Activated CD8-positive, alpha-beta memory T cell treated with anti-CD3 and anti-CD28 coated beads for 36 hours (primary cell): ENCODE data around the gene PPP1R15B. TPM values are rescaled to one million over a fixed set of nuclear protein-coding genes. Genes with fewer than 3 reads are reported as not detected.

ENCODE experiments used
- CTCF ChIA-PET: fragments of 350-600 bp; sonication (Branson Sonifier 250); formaldehyde crosslinking; loops from one replicate; lab custom pipeline; 2021; ENCODE audit warnings: antibody characterized with exemption; lab: Charles Lee
- POLR2A ChIA-PET: fragments of 350-600 bp; sonication (Branson Sonifier 250); formaldehyde crosslinking; loops from one replicate; lab custom pipeline; 2021; ENCODE audit warnings: antibody characterized with exemption; lab: Charles Lee
- total RNA-seq, 2 experiments: library from RNA; stranded (reverse); gene quantifications; one replicate each; pipeline ENCODE4 v1.2.3, GENCODE V29; 2021

PPP1R15B gene
- total RNA-seq, result 10 to 100 TPM; 72.8 to 75.8 TPM

DNA sequence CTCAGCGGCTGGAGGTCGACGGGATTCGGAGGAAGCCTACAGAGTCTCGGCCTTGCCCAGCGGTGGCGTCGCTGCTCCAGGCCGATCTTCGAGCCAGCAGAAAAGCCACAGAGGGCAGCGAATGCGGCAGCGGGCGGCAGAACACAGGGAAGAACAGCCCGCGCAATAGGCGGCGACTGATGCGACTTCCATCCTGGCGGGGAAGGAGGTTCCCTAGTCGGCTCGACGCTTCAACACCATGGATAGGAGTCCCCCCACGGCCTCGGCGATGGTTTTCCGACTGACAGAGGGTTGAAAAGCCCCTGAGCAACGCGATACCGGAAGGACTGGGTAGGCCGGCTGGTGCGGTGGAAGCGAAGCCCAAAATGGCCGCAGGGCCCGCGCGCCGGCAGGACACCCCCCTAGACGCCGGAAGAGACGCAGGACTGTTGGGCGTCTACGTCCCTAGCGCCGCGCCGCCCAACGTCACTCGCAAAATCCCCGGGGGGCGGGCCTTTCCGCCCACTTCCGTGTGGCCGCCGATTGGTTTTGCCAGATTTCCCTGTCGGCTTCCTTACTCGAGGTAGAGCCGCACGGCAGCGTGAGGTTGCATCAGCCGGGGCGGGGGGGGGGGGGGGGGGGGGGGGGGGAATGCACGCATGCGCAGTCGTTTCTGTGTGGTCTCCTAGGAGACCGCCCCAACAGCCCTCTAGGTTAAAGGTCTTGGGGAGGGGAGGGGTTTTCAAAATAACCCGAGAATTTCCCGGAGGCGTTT lies at the start of gene PPP1R15B:
PPP1R15B (minus strand) TSS at position 367 of the 754 bp plus-strand sequence. CDS start 406 bp downstream, outside the sequence.
- POLR2A ChIA-PET, result no interaction called here
- CTCF ChIA-PET, result interaction anchor here (1.0 to 4.9 kb wide), 3 partner anchors 13 to 82 kb away, joined by 3 to 24 read pairs (median 3); no protein-coding TSS in a partner anchor

DNA sequence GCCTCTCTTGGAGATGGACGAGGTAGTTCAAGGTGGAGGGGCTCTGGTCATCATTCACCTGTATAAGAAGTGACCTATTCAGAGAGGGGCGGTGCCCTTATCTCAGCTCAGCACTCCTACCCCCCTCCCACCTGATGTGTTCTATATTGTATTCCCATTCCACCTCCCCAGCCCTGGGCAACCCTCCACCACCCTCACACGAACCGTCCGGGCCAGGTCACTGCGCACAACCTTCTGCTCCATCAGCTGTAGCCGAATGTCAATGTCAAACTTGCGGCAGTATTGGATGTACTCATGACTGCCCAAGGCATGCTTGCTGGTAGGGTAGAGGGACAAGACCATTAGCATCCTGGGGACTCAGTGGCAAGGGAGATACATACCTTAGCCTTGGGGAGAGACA lies 48.7 kb upstream of the PPP1R15B start:
- ChIA-PET POLR2A (no interaction called here), CTCF (interaction anchor here (27.3 kb wide), 1 partner anchor 39 kb away, joined by 397 read pairs; the partner anchor contains the start of gene PIK3C2B)

DNA sequence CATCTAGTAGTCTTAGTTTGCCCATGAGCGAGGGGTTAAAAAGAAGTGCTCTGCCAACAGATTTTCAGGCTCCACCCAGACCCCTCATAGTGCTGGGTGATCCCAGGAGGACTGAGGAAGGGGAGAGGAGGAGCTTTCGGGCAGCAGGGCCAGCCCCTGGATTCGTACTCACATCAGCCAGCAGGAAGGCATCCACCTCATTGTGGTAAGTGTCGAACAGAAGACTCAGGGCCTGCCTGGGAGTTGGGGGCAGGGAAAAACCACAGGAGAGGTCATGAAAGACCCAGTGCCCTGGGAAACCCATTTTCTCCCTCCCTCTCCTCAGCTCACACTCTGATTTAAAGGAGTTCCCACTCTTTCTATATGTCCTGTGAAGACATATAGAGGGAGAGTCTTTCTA lies 48.1 kb upstream of the PPP1R15B start:
- POLR2A ChIA-PET, result no interaction called here
- CTCF ChIA-PET, result interaction anchor here (27.3 kb wide), 1 partner anchor 40 kb away, joined by 397 read pairs; the partner anchor contains the start of gene PIK3C2B

DNA sequence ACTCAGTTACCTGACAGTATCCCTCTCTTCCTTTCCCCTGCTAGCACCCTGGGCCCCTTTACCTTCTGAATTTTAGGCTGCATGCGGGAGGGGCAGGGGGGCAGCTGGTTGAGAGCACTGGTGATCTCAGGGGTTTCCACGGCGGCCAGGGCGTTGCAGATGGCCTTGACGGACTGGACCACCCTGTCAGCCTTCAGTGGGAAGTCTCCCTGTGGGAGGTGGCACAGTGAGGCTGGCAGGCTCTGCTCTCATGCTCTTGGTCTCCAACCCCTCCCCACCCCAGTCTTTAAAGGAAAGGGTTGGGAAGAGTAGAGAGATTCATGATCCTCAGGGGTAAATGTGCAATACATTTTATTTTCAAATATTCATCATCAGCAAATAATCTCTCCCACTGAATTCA lies 46.0 kb upstream of the PPP1R15B start:
- POLR2A ChIA-PET, result no interaction called here
- CTCF ChIA-PET, result interaction anchor here (0.7 to 27.3 kb wide), 4 partner anchors 26 to 1532 kb away, joined by 3 to 397 read pairs (median 4); partner anchors contain the start of gene PIK3C2B

DNA sequence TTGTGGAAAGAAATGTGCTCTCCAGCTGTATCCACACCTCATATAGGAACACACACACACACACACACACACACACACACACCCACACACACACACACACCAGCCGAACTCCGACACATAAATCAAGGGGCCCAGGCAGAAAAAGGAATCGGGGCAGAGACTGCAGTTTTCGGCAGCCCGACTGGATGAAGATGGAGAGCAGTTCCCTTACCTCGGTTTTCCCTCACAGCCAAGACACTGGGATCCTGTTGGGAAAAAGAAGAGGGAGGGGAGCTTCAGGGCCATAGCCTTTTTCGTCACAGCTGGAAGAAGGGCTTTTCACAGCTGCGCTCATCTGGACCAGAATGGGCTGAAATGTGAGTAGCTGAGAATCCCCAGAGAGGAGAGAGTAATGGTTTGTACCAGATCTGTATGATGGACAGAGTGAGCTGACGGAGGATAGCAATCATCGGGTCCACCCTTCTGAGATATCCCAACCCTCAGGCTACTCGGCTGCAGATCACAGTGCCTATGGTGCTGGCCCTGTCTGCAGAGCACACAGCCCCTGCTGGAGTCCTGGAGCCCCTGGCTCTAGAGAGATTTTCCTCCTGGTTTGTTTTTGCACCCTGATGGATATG lies 45.3 kb upstream of the PPP1R15B start:
- ChIA-PET POLR2A (no interaction called here), CTCF (interaction anchor here (27.3 kb wide), 1 partner anchor 43 kb away, joined by 397 read pairs; the partner anchor contains the start of gene PIK3C2B)

DNA sequence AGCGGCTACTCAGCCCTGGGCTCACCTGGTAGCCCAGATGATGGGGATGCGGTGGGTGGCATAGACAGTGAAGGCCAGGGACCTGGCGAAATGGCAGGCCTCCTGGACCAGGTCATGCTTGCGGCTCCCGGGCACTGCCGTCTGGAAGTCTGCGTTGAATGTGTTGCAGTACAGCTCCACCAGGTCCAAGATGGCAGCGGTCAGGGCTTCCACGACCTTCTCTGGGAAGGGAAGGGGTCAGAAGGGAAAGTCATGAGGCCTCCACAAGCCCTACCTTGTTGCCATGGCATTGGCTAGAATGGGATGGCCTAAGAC lies 44.2 kb upstream of the PPP1R15B start:
- ChIA-PET POLR2A (no interaction called here), CTCF (interaction anchor here (0.6 to 27.3 kb wide), 2 partner anchors 44 to 57 kb away, joined by 3 to 397 read pairs; partner anchors contain the start of gene PIK3C2B)

DNA sequence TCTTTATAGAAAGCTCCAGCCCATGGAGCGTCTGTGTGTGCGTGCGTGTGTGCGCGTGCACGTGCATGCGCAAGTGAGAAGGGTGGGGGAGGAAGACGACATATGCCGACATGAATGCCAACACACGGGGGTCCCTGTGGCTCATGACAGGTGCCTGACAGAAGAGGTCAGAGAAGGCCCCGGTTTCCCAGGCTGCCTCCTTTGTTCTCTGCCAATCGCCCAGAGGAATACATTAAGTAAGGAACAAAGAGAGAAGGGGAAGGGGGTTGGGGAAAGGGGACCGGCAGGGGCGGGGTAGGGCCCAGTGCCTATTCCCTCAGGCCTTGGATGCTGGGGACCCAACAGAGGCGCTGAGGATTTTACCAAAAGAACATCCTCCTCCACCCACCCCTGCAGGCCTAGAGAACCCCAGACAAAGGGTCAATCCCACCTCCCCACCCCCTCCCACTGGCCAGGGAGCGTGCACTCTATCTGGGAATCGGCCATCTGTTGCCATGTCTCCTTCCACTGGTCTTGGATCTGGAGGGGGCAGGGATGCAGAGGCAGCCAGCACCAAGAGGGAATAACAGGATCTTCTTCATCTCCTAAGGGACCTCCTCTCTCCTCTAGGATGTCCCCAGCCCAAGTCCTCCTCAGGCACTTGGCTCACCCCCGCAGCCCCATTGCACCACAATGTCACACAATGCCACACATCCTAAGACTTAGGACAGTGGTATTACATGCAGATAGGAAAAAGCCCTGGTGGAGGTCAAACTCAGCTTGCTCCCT lies 43.6 kb upstream of the PPP1R15B start:
- POLR2A ChIA-PET, result no interaction called here
- CTCF ChIA-PET, result interaction anchor here (0.7 to 27.3 kb wide), 2 partner anchors 33 to 44 kb away, joined by 4 to 397 read pairs; partner anchors contain the start of gene PIK3C2B

DNA sequence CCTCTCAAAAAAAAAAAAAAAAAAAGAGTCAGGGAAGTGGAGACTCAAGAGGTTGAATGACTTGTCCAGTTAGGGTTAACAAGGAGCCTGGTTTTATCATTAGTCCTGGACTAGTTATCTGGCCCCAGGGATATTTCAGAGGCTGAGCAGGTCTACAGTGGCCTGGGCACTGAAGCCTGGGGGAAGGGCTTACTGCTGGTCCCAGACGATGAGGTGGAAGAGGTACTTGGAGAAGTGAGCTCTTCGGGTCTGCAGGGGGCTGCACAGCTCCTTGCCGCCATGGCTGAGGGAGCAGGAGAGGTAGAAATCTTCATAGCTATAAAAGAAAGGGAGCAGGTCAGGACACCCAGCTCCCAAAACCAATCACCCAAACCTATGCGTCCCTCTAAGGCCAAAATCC lies 42.9 kb upstream of the PPP1R15B start:
- CTCF ChIA-PET, result interaction anchor here (0.7 to 27.3 kb wide), 4 partner anchors 23 to 170 kb away, joined by 3 to 397 read pairs (median 4); partner anchors contain the start of gene PIK3C2B
- POLR2A ChIA-PET, result interaction anchor here (0.6 kb wide), 1 partner anchor 128 kb away, joined by 5 read pairs; no protein-coding TSS in a partner anchor

DNA sequence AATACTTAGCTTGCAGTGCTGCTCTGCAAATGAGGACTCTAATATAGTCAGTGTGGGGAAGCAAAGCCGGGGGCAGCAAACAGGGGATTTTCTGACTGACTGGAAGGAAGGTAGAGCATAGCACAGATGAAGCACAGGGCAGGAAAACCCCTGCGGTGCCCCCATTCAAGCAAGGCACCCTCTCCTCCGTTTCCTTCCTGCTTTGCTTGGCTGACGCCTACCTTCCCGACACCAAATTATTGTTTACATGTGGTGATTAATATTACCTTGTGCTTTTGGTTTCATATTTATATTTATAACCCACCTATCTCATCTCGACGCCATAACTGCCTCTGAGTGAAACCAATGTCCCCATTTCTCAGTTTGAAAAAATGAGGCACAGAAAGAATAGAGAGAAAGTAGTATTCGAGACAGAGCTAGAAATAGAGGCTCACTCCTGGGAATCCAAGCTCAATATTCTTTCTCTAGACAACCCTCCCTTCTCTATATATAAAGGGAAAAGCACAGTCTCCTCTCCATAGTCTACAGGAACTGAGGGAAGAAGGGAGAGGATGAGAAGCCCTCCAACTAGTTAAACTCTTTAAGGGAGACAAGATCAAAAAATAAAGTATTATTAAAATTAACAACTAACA lies 41.6 kb upstream of the PPP1R15B start:
- CTCF ChIA-PET, result interaction anchor here (1.0 to 27.3 kb wide), 3 partner anchors 10 to 46 kb away, joined by 3 to 397 read pairs (median 5); partner anchors contain the start of gene PIK3C2B
- POLR2A ChIA-PET, result interaction anchor here (1.0 kb wide), 1 partner anchor 41 kb away, joined by 4 read pairs; the partner anchor contains the start of gene PIK3C2B

DNA sequence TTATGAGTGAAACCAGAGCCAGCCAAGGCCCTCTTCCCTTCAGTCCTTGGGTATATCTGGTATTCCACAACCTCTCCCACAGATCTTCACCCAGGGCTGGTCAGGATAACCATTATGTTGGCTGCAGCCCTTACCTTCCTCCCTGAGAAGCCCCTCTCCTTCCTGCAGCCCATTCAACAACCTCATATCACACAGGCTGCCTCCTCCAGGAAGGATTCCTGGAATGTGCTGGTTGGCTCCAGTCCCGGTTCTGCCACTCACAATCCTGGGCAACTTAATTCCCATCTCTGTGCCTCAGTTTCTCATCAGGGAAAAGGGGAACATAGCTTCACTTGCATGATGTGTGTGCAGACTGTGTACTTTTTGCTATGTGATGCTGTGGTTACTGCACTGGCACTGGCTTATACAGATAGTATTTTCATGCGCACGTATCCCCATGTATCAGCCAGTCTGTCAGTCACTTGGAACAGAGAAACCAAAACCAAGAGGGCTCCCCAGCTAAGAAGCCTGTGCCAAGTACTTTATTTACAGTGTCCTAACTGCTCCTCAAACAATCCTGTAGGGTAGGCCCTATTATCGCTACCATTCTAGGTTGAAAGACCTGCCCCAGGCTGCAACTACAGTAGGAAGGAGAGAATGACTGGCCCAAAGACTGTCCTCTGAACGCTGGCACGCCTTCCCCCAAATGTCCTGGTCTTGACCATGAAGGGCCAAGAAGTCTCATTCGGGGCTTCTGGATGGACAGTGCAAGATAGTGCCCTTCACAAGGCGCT lies 39.9 kb upstream of the PPP1R15B start:
- POLR2A ChIA-PET, result interaction anchor here (0.6 to 1.1 kb wide), 3 partner anchors 43 to 66 kb away, joined by 3 read pairs; partner anchors contain the start of gene PIK3C2B
- CTCF ChIA-PET, result interaction anchor here (0.6 to 27.3 kb wide), 2 partner anchors 48 to 777 kb away, joined by 3 to 397 read pairs; partner anchors contain the start of gene PIK3C2B

DNA sequence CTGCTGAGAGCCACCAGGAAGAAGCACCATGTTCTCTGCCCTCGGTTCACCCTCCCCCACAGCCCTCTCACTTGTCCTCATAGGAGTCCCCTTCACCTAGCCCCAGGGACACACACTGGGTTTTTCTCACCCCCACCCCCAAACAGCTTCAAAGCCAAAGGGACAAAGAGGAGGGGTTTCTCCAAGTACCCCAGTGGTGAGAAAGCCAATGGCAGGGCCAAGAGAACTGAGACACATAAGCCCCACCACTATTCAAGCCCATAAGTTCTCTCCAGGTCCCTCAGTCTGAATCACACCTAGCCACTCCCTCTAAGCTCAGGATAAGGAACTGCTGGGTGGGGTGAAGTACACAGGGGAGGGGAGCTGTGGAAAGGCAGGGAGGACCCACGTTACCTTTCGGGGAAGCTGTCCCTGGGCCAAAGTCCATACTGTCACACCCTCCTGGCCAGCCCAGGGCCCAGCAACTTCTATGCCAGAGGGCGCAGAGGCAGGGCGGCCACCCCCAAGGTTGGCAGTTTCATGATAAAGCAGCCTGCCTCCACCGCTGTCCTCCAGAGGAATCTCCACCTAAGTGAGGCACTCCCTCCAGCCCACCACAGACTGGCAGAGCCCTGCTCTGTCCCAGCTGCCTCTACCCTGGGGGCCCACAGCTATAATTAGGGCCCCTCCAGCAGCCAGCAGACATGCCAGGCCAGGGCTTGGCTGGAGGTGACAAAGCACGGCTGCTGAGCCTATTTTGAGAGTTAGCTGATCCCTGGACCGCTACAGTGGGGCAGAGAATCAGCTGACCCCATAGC lies 39.0 kb upstream of the PPP1R15B start:
- POLR2A ChIA-PET, result no interaction called here
- CTCF ChIA-PET, result interaction anchor here (1.5 to 27.3 kb wide), 2 partner anchors 12 to 49 kb away, joined by 3 to 397 read pairs; partner anchors contain the start of gene PIK3C2B

DNA sequence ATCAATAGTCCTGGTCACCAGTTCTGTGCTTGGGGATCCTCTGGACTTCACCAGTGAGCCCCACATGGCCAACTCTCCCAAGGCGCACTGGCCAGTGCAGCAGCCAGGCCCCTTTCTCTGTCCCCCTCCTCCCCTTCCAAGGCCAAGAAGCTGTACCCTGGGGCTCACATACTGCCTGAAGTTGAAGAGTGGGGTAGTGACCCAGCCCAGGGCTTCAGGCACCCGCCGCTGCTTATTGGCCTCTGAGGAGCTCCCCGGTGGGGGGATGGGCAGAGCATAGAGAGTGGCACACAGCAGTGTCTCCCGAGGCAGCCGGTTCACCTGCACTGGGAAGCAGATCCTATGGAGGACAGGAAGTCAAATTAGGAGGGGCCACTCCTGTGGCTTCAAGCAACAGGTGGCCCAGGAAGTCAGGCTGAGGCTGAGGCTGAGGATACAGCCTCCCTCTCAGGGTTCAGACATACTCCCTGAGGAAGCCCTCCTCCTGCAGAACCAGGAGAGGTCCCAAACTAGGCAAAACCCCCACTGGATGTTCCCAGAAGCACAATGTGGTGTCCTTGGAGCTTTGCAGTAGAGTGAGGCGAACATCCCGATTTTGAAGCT lies 38.2 kb upstream of the PPP1R15B start:
- POLR2A ChIA-PET, result no interaction called here
- CTCF ChIA-PET, result interaction anchor here (0.7 to 27.3 kb wide), 3 partner anchors 13 to 50 kb away, joined by 3 to 397 read pairs (median 3); partner anchors contain the start of gene PIK3C2B

DNA sequence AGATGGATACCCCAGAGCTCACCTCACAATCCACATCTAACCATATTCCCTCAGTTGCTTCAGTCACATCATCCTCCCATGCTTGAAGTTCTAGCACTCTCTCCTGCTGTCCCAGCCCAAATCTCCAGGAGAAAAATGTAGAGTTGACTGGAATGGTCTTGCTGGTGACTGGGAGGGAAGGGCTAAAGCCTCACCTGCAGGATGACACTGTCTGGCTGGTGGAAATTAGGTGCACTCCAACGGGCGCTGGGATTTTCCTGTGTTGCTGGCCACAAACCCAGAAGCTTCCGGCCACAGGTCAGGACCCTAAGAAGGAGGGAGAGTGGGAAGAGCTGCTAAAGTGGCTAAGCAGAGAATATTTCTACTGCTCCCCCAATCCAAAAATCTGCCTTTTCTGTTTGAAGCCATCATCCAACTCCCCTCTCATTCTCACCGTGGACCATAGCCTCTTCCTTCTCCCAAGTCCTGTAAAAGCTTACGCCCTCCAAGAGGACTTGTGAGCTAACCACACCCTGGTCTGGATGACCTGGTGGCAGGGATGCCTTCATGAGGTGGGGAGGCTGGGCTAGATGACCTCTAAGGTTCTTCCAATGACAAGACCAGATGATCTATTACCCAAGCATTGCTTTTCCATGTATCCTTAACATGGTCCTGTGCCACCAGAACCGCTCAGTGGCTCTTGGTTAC lies 37.5 kb upstream of the PPP1R15B start:
- POLR2A ChIA-PET, result no interaction called here

DNA sequence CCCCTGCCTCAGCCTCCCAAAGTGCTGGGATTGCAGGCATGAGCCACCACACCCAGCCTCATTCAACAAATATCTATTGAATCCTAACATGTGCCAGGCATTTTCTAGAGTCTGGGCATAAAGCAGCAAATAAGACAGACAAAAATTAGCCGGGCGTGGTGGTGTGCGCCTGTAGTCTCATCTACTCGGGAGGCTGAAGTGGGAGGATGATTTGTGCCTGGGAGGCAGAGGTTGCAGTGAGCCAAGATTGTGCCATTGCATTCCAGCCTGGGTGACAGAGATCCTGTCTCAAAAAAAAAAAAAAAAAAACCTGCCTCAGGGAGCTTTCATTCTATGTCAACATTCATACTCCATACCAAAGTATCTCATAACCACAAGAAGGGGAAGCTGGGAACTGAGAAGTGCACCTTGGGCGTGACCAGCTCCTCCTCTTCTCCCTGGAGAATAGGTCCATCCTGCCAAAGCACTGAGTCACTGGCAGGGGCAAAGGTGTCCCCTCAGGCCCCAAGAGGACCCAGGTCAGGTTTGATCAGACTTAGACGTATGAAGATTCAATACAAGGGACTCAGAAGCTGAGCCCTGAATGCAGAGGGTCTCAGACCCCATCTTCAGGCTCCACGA lies 36.8 kb upstream of the PPP1R15B start:
- CTCF ChIA-PET, result interaction anchor here (1.0 to 27.3 kb wide), 3 partner anchors 11 to 51 kb away, joined by 3 to 397 read pairs (median 6); partner anchors contain the start of gene PIK3C2B

More for the DNA sequence above, 37.5 kb upstream of the PPP1R15B start:
- CTCF ChIA-PET, result interaction anchor here (0.7 to 27.3 kb wide), 4 partner anchors 13 to 50 kb away, joined by 3 to 397 read pairs (median 4); partner anchors contain the start of gene PIK3C2B

DNA sequence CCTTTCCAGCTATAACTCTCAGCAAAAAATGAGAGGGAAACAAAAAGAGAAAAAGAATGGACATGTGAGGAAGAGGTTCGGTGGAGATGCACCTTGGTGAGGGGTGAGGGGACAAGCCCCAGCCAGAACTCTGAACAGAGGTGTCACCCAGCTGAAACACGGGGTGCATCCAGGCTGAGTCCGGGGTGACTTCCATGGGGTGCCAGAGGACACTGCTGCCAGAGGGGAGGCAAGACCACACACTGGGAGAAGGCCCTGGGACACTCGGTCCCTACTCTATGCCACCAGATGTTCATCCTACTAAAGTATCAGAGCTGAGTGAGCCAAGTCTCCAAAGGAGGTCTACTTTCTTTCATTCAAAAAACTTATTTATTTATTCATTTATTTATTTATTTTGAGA lies 36.1 kb upstream of the PPP1R15B start:
- CTCF ChIA-PET, result interaction anchor here (1.0 to 27.3 kb wide), 2 partner anchors 10 to 52 kb away, joined by 3 to 397 read pairs; partner anchors contain the start of gene PIK3C2B
- POLR2A ChIA-PET, result interaction anchor here (0.7 kb wide), 1 partner anchor 55 kb away, joined by 5 read pairs; no protein-coding TSS in a partner anchor

More for the DNA sequence above, 36.8 kb upstream of the PPP1R15B start:
- POLR2A ChIA-PET, result interaction anchor here (0.7 kb wide), 1 partner anchor 54 kb away, joined by 5 read pairs; no protein-coding TSS in a partner anchor
